Right atrium auricular region (tissue), 2 donors: ENCODE results near the gene RGL3. TPM values are rescaled to one million over a fixed set of nuclear protein-coding genes. Genes with fewer than 3 reads are reported as not detected.

Experiments
- DNase-seq: peaks from one replicate; pipeline ENCODE4 v3.0.0-alpha.2; 2019; ENCODE audit warnings: low spot score
- H3K27ac ChIP-seq, 2 donors: fragments of 200-600 bp; sonication (generic); 1 replicate in 1 of 2; 2 replicates in 1 of 2; pipeline ENCODE4 v1.5.1; 2016 to 2019
- H3K27me3 ChIP-seq, 2 donors: fragments of 200-600 bp; sonication (generic); one replicate each; pipeline versions ENCODE4 v1.5.1 to v1.6.0; 2017 to 2019
- H3K36me3 ChIP-seq: fragments of 200-600 bp; sonication (generic); one replicate; pipeline ENCODE4 v1.5.1; 2016
- H3K4me1 ChIP-seq, 2 donors: fragments of 200-600 bp; sonication (generic); one replicate each; pipeline versions ENCODE4 v1.5.1 to v1.6.0; 2017 to 2019
- H3K4me3 ChIP-seq, 2 donors: fragments of 200-600 bp; sonication (generic); 1 replicate in 1 of 2; 2 replicates in 1 of 2; pipeline ENCODE4 v1.5.1; 2017 to 2019; ENCODE audit warnings: mild to moderate bottlenecking in 1 of 2, moderate library complexity in 1 of 2
- H3K9me3 ChIP-seq, 2 donors: fragments of 200-600 bp; sonication (generic); one replicate each; pipeline ENCODE4 v1.5.1; 2019
- total RNA-seq, 2 donors: library from RNA; depleted of rRNA; stranded (reverse); fragments of >200 nt; gene quantifications; one replicate each; pipeline ENCODE4 v1.1.0, GENCODE V29; 2016
- TF ChIP-seq, protein P1 (sequence below), 2 donors: fragments of 200-600 bp; sonication (generic); IDR thresholded peaks; one replicate each; pipeline ENCODE4 v1.5.1; 2019; ENCODE audit warnings: antibody characterized with exemption in 2 of 2

RGL3 gene
- total RNA-seq, 2 donors from 2014 or later = 7.4 to 8.4 TPM

- Histone ChIP-seq H3K36me3 (no peaks in the 10 kb centered on the region), H3K4me1 (peaks cover 0 to 35% of the 10 kb centered on the region in 2 donors), H3K27me3 (no peaks in the 10 kb centered on the region), H3K9me3 (no peaks in the 10 kb centered on the region), H3K27ac (no peak overlapping the region), H3K4me3 (no peak overlapping the region)
- DNase-seq = no peak
- TF ChIP-seq, protein P1, sequence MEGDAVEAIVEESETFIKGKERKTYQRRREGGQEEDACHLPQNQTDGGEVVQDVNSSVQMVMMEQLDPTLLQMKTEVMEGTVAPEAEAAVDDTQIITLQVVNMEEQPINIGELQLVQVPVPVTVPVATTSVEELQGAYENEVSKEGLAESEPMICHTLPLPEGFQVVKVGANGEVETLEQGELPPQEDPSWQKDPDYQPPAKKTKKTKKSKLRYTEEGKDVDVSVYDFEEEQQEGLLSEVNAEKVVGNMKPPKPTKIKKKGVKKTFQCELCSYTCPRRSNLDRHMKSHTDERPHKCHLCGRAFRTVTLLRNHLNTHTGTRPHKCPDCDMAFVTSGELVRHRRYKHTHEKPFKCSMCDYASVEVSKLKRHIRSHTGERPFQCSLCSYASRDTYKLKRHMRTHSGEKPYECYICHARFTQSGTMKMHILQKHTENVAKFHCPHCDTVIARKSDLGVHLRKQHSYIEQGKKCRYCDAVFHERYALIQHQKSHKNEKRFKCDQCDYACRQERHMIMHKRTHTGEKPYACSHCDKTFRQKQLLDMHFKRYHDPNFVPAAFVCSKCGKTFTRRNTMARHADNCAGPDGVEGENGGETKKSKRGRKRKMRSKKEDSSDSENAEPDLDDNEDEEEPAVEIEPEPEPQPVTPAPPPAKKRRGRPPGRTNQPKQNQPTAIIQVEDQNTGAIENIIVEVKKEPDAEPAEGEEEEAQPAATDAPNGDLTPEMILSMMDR (IDR thresholded peaks at IDR 0.05) = no peak
Measured at GRCh38 chr19:11373166-11373884, 45.8 kb downstream of the RGL3 start.

DNA sequence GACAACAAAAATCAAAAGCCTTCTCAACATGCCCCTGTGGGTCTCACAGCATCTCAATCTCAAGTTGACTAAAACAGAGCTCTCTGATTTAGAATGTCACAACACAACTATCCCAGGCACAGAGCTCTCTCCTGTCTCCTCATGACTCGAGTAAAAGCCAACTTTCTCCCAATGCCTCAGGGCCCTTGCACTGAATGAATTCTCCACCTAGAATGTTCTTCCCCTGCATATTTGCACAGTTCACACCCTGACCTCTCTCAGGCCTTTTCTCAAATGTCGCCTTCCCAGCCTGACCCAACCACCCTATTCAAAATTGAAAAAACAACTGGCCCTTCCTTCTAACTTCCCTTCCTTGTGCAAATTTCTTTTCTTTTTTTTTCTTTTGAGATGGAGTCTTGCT is 48.4 kb downstream of the RGL3 start:
- H3K27ac ChIP-seq = no peak overlapping the region
- H3K27me3 ChIP-seq = no peaks in the 10 kb centered on the region
- TF ChIP-seq, protein P1 (IDR thresholded peaks at IDR 0.05) = no peak
- peaks cover 0 to 13% of the 10 kb centered on the region in 2 donors for H3K4me1 ChIP-seq
- no peaks in the 10 kb centered on the region for H3K9me3 ChIP-seq
- DNase-seq = no peak
- H3K4me3 ChIP-seq = no peak overlapping the region
- H3K36me3 ChIP-seq = no peaks in the 10 kb centered on the region

- TF ChIP-seq, protein P1 (IDR thresholded peaks at IDR 0.05) = no peak
- H3K4me1 ChIP-seq = no peaks in the 10 kb centered on the region
- H3K27ac ChIP-seq = no peak overlapping the region
- no peaks in the 10 kb centered on the region for H3K9me3 ChIP-seq
- H3K27me3 ChIP-seq = no peaks in the 10 kb centered on the region
- H3K4me3 ChIP-seq = no peak overlapping the region
- peaks cover 14% of the 10 kb centered on the region for H3K36me3 ChIP-seq
- no peak for DNase-seq
Measured at GRCh38 chr19:11367528-11367927, 51.6 kb downstream of the RGL3 start.

DNA sequence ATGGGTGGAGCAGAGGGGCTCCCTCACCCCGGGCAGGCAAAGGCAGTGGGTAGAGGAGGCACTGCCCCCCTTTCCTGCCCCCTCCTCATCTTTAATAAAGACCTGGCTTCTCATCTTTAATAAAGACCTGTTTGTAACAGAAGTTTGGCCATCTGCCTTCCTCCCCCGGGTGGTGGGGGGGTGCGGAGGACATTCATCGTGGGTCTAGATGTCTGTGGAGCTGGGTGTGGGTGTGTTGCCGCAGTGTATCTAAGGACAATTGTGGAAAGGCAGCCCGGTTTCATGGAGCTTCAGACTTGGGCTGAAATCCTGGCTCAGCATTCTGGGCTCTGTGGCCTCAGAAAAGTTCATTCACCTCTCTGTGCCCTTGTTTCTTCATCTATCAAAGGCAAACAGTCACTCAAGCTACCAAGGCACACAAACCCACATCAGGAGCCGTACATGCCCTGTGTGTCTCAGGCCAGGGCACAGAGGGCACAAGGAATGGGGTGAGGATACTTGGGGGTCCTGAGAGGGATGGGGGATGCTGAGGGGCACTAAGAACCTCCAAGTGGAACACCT is 53.5 kb downstream of the RGL3 start:
- H3K4me1 ChIP-seq = no peaks in the 10 kb centered on the region
- no peaks in the 10 kb centered on the region for H3K27me3 ChIP-seq
- DNase-seq = no peak
- TF ChIP-seq, protein P1 (IDR thresholded peaks at IDR 0.05) = no peak
- H3K27ac ChIP-seq = no peak overlapping the region
- H3K9me3 ChIP-seq = no peaks in the 10 kb centered on the region
- no peak overlapping the region for H3K4me3 ChIP-seq
- peaks cover 23% of the 10 kb centered on the region for H3K36me3 ChIP-seq

- DNase-seq = no peak
- Histone ChIP-seq H3K9me3 (no peaks in the 10 kb centered on the region), H3K36me3 (peaks cover 23% of the 10 kb centered on the region), H3K27me3 (no peaks in the 10 kb centered on the region), H3K4me3 (no peak overlapping the region), H3K4me1 (no peaks in the 10 kb centered on the region), H3K27ac (no peak overlapping the region)
- TF ChIP-seq, protein P1 (IDR thresholded peaks at IDR 0.05) = no peak
Measured at GRCh38 chr19:11364935-11365334, 54.2 kb downstream of the RGL3 start.
